Embryonic facial prominence (tissue), 1 donor: ENCODE measurements around the gene PPP4R3B.
"Not testable (repeated sequence)": the region's sequence is repeated elsewhere in the genome, so short reads cannot be mapped to it uniquely, and the experiment has no call there.

Experiments used
- DNase-seq: peaks from one replicate; pipeline ENCODE4 v3.0.0-alpha.2; 2016; ENCODE audit errors: extremely low spot score

PPP4R3B gene

DNA sequence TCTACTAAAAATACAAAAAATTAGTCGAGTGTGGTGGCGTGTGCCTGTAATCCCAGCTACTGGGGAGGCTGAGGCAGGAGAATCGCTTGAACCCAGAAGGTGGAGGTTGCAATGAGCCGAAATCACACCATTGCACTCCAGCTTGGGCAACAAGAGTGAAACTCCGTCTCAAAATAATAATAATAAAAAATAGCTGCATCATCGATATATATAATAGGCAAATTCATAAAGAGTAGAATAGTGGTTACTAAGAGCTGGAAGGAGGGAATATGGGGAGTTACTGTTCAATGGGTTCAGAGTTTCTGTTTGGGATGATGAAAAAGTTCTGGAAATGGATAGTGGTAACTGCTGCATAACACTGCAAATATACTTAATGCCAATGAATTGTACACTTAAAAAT lies 20.6 kb downstream of the PPP4R3B start:
- DNase-seq: not testable (repeated sequence)

DNA sequence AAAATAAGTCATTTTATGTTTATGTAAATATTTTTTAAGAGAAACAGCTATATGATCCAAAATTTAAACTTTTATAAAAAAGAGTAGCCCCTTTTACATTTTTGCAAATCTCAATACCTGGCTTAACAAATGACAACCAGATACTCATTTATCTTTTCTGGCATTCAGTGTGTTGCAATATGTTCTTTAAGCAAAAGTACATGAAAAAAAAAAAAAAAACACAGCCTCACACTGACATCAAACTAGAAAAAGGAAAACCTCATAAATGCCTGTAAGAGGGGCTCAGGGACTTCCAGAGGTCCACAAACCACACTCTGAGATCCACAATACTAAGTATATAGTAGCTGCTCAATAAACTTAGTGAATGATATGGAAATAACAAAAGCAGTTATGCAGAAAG lies 21.9 kb downstream of the PPP4R3B start:
- DNase-seq: no peak

GRCh38 chr2:55592130-55592529 lies 25.3 kb downstream of the PPP4R3B start:
- DNase-seq: no peak

DNA sequence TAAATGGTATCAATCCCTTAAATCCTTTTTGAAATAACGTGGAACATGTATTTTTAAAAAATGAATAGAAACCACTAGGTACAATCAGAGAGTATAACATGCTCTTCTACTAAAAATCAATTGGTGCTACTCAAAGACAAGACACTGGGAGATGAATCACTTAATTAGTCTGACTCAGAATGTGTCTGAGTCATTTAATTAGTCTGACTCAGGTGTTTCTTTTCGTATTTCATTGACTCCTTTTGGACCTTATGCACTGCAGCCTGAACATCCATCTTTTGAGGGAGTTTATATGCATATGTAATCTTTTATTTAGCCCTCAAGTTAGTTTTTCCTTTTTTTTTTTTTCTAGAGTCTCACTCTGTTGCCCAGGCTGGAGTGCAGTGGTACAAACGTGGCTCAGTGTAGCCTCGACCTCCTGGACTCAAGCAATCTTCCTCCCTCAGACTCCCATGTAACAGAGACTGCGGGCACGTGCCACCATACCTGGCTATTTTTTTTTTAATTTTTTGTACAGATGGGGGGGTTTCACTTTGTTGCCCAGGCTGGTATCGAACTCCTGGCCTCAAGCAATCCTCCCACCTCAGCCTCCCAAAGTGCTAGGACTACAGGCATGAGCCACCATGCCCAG lies 26.5 kb downstream of the PPP4R3B start:
- no peak for DNase-seq

- no peak for DNase-seq
Observed at GRCh38 chr2:55585451-55586080, 31.9 kb downstream of the PPP4R3B start.

DNA sequence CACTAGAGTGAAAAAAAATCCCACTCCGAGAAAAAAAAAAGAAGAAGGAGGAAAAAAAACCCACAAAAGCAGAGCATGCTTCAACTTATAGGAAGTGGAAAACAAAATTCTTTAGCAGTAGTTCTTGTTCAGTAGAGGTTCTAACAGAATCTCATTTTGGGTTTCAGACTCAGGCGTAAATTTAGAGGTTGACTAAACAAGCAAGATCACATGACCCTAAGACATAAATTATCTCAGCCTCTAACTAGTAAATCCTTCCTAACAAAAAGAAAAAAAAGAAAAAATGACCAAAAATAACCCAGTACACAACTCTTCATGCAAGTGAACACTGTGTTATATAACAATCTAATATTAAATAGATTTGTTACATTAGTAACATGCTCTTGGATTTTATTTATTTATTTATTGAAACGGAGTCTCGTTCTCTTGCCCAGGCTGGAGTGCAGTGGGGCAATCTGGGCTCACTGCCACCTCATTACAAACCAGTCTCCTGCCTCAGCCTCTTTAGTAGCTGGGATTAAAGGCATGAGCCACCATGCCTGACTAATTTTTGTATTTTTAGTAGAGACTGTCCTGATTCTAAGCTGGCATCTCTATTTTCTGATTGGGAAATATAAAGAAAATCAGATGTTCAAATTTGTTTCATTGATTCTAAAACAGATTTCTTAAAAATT lies 35.4 kb downstream of the PPP4R3B start:
- DNase-seq: no peak

- DNase-seq: no peak
Observed at GRCh38 chr2:55581435-55581834, 36.0 kb downstream of the PPP4R3B start.

DNA sequence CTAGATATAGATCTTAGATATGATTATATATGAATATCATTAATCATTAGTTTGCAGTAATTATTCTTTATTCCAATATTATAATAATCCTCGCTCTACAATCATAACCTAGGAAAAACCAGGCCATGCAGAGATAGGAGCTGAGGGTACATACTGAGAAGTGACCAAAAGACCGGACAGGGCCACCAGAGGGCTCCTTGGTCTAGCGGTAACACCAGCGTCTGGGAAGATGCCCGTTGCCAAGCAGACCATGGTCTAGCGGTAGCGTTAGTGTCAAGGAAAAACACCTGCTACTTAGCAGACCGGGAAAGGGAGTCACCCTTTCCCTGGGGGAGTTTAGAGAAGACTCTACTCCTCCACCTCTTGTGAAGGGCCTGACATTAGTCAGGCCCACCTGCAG lies 48.4 kb downstream of the PPP4R3B start:
- not testable (repeated sequence) for DNase-seq

DNA sequence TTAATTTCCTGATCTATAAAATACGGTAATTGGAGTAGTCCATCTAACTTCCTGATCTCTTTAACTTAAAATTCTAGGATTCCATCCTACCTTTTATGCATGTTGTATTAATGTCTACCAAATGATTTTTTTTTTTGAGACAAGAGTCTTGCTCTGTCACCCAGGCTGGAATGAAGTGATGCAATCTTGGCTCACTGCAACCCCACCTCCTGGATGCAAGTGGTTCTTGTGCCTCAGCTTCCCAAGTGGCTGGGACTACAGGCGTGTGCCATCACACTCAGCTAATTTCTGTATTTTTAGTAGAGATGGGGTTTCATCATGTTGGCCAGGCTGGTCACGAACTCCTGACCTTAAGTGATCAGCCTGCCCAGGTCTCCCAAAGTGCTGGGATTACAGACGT lies 50.1 kb downstream of the PPP4R3B start:
- DNase-seq: no peak

GRCh38 chr2:55565613-55566012 lies 51.8 kb downstream of the PPP4R3B start:
- no peak for DNase-seq

GRCh38 chr2:55560855-55561254 lies 56.6 kb downstream of the PPP4R3B start:
- no peak for DNase-seq

GRCh38 chr2:55556809-55557208 lies 60.6 kb downstream of the PPP4R3B start:
- no peak for DNase-seq

DNA sequence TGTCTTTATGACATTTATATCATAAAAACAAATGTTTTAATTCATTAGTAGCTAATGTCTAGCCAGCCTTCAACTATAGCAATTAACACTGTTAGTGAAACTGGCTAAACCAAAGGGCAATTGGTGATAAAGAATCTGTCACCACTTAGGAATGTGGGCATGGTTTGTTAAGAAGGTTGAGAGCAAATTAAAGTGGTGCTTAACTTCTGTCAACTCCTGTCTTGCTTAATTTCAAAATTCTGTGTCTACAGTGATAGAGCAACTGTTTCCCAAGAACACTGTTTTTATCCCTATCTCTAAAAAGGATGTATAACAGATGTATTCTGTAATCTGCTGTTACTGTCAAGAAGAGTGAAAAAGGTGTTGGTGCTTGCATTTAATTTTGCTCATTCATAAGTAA lies 61.4 kb downstream of the PPP4R3B start:
- DNase-seq: no peak

DNA sequence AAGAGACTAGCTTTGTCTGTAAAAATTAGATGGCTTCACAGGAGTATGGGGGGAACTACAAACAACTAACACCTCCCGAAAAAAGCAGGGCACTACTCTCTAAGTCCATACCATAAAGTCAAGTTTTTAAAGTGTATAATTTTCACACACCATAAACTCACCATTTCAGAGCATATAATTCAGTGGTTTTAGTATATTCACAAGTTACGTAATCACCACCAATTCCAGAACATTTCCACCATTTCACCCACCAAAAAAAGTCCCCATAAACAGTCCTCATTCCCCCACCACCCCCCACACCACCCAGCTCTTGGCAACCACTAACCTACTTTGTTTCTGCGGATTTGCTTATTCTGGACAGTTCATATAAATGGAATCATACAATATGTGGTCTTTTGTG lies 64.1 kb downstream of the PPP4R3B start:
- no peak for DNase-seq

DNA sequence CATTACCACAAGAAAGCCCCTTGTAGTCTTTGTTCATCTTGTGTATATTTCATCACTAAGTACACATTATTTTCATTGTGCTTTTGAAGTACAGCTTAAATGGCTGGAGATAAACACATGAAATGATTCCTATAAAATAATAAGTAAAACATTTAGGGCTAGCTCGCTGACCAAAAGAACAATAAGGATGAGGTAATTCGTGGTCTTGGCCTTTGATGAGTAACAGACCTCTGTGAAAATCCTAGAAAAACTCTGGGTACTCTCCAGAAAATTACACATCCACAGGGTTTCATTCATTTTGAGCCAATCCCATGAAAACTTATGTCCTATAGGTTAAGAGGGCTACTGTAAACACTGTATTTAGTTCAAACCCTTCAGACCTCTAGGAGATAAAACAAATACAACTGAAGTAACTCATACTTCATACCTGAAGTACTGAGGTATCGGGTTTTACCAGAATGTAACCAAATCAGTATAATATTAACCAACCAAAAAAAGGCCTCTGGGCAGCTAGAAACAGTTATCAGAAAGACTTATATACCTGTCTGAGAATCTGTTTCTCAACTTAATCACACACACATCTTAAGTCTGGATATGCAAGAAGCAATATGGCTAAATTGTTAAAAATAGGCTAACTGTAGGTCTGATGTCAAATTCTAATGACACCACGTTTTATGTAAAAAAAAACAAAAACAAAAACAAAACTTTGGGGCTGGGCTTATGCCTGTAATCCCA lies 66.9 kb downstream of the PPP4R3B start:
- no peak for DNase-seq

DNA sequence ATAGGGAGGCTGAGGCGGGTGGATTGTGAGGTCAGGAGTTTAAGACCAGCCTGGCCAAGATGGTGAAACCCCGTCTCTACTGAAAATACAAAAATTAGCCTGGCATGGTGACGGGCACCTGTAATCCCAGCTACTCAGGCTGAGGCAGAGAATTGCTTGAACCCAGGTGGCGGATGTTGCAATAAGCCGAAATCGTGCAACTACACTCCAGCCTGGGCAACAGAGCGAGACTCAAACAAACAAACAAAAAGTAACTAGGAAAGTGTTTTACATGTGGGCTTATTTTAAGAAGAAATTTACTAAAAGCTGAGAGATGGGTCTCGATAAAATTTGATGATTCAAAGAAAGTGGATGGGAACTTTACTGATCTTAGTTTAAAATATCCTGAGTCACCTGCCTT lies 69.7 kb downstream of the PPP4R3B start:
- DNase-seq: not testable (repeated sequence)

GRCh38 chr2:55547001-55547400 lies 70.4 kb downstream of the PPP4R3B start:
- DNase-seq: no peak

- no peak for DNase-seq
Observed at GRCh38 chr2:55530539-55531081, 86.8 kb downstream of the PPP4R3B start.

GRCh38 chr2:55526174-55526573 lies 91.2 kb downstream of the PPP4R3B start:
- DNase-seq: no peak

DNA sequence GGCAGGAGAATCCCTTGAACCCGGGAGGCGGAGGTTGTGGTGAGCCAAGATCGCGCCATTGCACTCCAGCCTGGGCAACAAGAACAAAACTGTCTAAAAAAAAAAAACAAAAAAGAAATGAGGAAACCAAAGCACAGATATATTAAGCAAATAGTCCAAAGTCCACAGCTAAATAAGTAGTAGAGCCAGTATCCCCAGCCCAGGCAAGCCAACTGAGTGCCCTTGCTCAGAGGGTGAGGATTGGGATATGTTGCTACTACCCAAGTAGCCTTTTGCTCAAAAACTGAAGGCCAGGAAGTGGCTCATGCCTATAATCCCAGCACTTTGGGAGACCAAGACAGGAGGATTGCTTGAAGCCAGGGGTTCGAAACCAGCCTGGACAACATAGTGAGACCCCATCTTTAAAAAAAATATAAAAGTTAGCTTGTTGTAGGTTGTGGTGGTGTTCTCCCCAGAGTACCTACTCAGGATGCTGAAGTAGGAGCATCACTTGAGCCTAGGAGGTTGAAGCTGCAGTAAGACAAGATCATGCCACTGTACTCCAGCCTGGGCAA lies 92.5 kb downstream of the PPP4R3B start:
- DNase-seq: no peak

DNA sequence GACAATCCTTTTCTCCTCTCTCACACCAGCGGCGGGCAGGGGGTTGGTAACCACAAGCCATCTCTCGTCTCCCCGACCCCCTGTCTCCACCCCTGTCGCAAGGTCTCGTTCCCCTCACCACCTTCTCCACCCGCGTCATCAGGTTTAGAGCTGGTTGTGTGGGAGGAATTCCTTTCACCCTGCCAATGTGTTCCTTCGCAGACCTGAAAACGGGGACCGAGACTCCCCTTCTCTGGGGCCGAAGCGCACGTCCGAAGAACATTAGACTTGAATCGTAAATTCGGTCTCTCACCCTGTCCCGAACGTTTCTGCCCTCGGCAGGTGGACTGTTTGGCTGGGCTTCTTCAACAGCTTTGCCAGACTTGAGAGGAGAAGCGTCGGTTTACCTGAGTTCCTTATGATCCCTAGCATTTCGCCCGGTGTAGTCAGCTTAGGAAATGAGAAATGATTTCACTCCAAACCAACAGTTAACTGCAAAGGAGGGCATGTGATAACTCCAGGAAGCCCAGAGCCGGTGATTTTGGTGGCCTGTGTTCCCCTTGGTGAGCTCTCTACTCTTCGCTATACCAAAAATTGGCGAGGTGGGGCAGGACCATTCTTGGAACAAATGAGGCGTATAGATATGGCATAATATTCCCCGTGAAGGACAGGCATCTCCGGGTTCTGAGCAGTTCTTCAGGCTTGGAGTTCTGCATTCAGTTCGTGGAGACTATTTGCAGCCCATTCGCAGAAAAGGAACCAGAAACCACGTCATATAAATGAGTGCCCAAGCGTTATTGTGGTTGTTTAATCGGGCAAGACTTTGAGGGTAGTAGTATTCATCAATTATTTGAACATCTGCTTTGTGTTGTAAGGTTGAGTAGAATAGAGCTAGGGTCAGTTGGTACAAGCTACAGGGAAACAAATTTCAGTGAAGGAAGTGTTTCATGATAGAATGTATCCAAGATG lies 97.2 kb downstream of the PPP4R3B start:
- DNase-seq: peak; percentile 21
